Measurements from ENCODE around the gene MAP3K3.

Gene MAP3K3

GRCh38 chr17:63701868-63702720, 79.9 kb downstream of the MAP3K3 start:
- H3K79me2 ChIP-seq (ENCODE audit: insufficient read depth, low read depth): peaks cover 7% of the 10 kb centered on the region
- H3K4me1 ChIP-seq (ENCODE audit: low read depth, poor library complexity, severe bottlenecking): peaks cover 31% of the 10 kb centered on the region
- H3K9ac ChIP-seq: no peak overlapping the region
- no peak overlapping the region for H3K27ac ChIP-seq
- H3K27me3 ChIP-seq (ENCODE audit: insufficient read depth, low read depth): no peaks in the 10 kb centered on the region
- TF ChIP-seq CTCF (conservative IDR thresholded peaks at IDR 0.05; ENCODE audit: low read depth, low read length): no peak
- H2AFZ ChIP-seq (ENCODE audit: low read depth): no peak overlapping the region
- H4K20me1 ChIP-seq (ENCODE audit: insufficient read depth): no peaks in the 10 kb centered on the region
- H3K4me3 ChIP-seq (IDR thresholded peaks at IDR 0.05; ENCODE audit: insufficient read depth, low read depth, low read length): no peak overlapping the region
- H3K4me2 ChIP-seq: no peak overlapping the region
- H3K36me3 ChIP-seq (ENCODE audit: insufficient read depth): no peaks in the 10 kb centered on the region

- Histone ChIP-seq H3K27ac (no peak overlapping the region), H4K20me1 (ENCODE audit: insufficient read depth) (no peaks in the 10 kb centered on the region), H2AFZ (ENCODE audit: low read depth) (no peak overlapping the region), H3K4me3 (IDR thresholded peaks at IDR 0.05; ENCODE audit: insufficient read depth, low read depth, low read length) (no peak overlapping the region), H3K9ac (no peak overlapping the region), H3K79me2 (ENCODE audit: insufficient read depth, low read depth) (peaks cover 7% of the 10 kb centered on the region), H3K36me3 (ENCODE audit: insufficient read depth) (no peaks in the 10 kb centered on the region), H3K4me1 (ENCODE audit: low read depth, poor library complexity, severe bottlenecking) (peaks cover 26% of the 10 kb centered on the region), H3K27me3 (ENCODE audit: insufficient read depth, low read depth) (no peaks in the 10 kb centered on the region), H3K4me2 (no peak overlapping the region)
- no peak for TF ChIP-seq CTCF (conservative IDR thresholded peaks at IDR 0.05; ENCODE audit: low read depth, low read length)
Measured at GRCh38 chr17:63702721-63703015, 80.5 kb downstream of the MAP3K3 start.

GRCh38 chr17:63703029-63703428, 80.8 kb downstream of the MAP3K3 start:
- H3K4me1 ChIP-seq (ENCODE audit: low read depth, poor library complexity, severe bottlenecking): peaks cover 22% of the 10 kb centered on the region

GRCh38 chr17:63703556-63704258, 81.5 kb downstream of the MAP3K3 start:
- Histone ChIP-seq H3K36me3 (ENCODE audit: insufficient read depth) (no peaks in the 10 kb centered on the region), H3K79me2 (ENCODE audit: insufficient read depth, low read depth) (peaks cover 7% of the 10 kb centered on the region), H3K9ac (no peak overlapping the region), H3K4me1 (ENCODE audit: low read depth, poor library complexity, severe bottlenecking) (peaks cover 15% of the 10 kb centered on the region), H3K4me3 (IDR thresholded peaks at IDR 0.05; ENCODE audit: insufficient read depth, low read depth, low read length) (no peak overlapping the region), H4K20me1 (ENCODE audit: insufficient read depth) (no peaks in the 10 kb centered on the region), H3K4me2 (no peak overlapping the region), H2AFZ (ENCODE audit: low read depth) (no peak overlapping the region), H3K27ac (no peak overlapping the region), H3K27me3 (ENCODE audit: insufficient read depth, low read depth) (no peaks in the 10 kb centered on the region)
- no peak for TF ChIP-seq CTCF (conservative IDR thresholded peaks at IDR 0.05; ENCODE audit: low read depth, low read length)

More at GRCh38 chr17:63703029-63703428, 80.8 kb downstream of the MAP3K3 start:
- no peak overlapping the region for H3K4me2 ChIP-seq
- no peaks in the 10 kb centered on the region for H3K36me3 ChIP-seq (ENCODE audit: insufficient read depth)
- no peak for TF ChIP-seq CTCF (conservative IDR thresholded peaks at IDR 0.05; ENCODE audit: low read depth, low read length)
- no peak overlapping the region for H3K9ac ChIP-seq
- peaks cover 7% of the 10 kb centered on the region for H3K79me2 ChIP-seq (ENCODE audit: insufficient read depth, low read depth)
- H4K20me1 ChIP-seq (ENCODE audit: insufficient read depth): no peaks in the 10 kb centered on the region
- no peaks in the 10 kb centered on the region for H3K27me3 ChIP-seq (ENCODE audit: insufficient read depth, low read depth)
- H2AFZ ChIP-seq (ENCODE audit: low read depth): no peak overlapping the region
- H3K27ac ChIP-seq: no peak overlapping the region
- H3K4me3 ChIP-seq (IDR thresholded peaks at IDR 0.05; ENCODE audit: insufficient read depth, low read depth, low read length): no peak overlapping the region

Measured in KMS-11 (cell line).